HUDEP-2 (cell line): ENCODE results near the gene NFKB1.

Experiments used
- DNase-seq, 76 experiments: peaks; one replicate each; lab custom pipeline; 2025; ENCODE audit not compliant: unreplicated experiment in 76 of 76; lab: John Stamatoyannopoulos, UW

NFKB1 gene

DNA sequence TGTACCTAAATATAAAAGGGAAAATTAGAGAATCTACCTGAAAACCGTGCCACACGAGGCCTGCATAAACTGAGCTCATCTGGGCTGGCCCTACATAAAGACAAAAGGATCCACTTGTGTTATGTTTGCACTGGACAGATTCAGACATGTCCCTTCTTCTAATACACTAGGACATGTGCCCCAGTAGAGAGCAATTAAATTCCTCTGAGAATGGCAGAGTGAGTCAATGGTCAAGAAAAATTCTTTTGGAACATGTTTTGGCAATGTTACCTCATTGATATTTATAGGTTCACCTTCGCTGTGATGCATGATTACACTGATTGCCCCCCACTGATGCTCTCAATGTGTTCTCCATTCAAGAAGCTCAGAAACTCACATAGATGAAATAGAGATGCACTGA, 164.4 kb downstream of the NFKB1 start:
- no peak for DNase-seq
